T-cell (primary cell): ENCODE results near the gene MTR. TPM values are rescaled to one million over a fixed set of nuclear protein-coding genes. Genes with fewer than 3 reads are reported as not detected.

ENCODE experiments used
- ATAC-seq, 4 experiments: fragments of 200-7000 bp in 3 of 4; fragments of 150-1000 bp in 1 of 4; cut with Tn5 transposase; replicated peaks in 1 of 4; 1 replicate in 3 of 4; 2 replicates in 1 of 4; pipeline ENCODE4 v1.10.0; 2021; ENCODE audit warnings: moderate library complexity in 3 of 4, mild to moderate bottlenecking in 2 of 4, moderate number of reproducible peaks in 1 of 4
- CTCF ChIA-PET, 2 donors: fragments of 300-600 bp; sonication (Branson Sonifier 250); formaldehyde crosslinking; loops; one replicate each; lab custom pipeline; 2022; ENCODE audit warnings: antibody characterized with exemption in 2 of 2; lab: Charles Lee
- POLR2A ChIA-PET, 2 donors: fragments of 300-600 bp; sonication (Branson Sonifier 250); formaldehyde crosslinking; loops; one replicate each; lab custom pipeline; 2022; ENCODE audit warnings: antibody characterized with exemption in 2 of 2; lab: Charles Lee
- DNase-seq, 35 experiments: peaks; one replicate each; pipeline versions ENCODE4 v3.0.0 to v3.0.0-alpha.2; 2013 to 2023
- H3K27ac ChIP-seq: one replicate; pipeline ENCODE4 v1.5.1; 2013; ENCODE audit warnings: low read length
- H3K27me3 ChIP-seq, 2 experiments: replicated peaks in 1 of 2; 1 replicate in 1 of 2; 2 replicates in 1 of 2; pipeline versions ENCODE4 v1.6.1 to v1.7.0; 2013; ENCODE audit warnings: low read length in 1 of 2, mixed read lengths in 1 of 2; ENCODE audit not compliant: control insufficient read depth in 2 of 2, insufficient read depth in 2 of 2; ENCODE audit errors: extremely low read depth in 1 of 2
- H3K36me3 ChIP-seq, 2 donors: 1 replicate in 1 of 2; 2 replicates in 1 of 2; pipeline versions ENCODE4 v1.6.1 to v1.7.0; 2013; ENCODE audit warnings: low read length in 1 of 2; ENCODE audit not compliant: control insufficient read depth in 2 of 2, insufficient read depth in 1 of 2; ENCODE audit errors: extremely low read depth in 1 of 2
- H3K4me1 ChIP-seq, 2 experiments: 1 replicate in 1 of 2; 2 replicates in 1 of 2; pipeline versions ENCODE4 v1.6.1 to v1.7.0; 2013; ENCODE audit warnings: low read length in 2 of 2, mixed read lengths in 1 of 2; ENCODE audit not compliant: insufficient read depth in 2 of 2, control insufficient read depth in 1 of 2; ENCODE audit errors: extremely low read depth in 1 of 2
- H3K4me3 ChIP-seq, 2 donors: 1 replicate in 1 of 2; 2 replicates in 1 of 2; pipeline versions ENCODE4 v1.5.1 to v1.7.0; 2013; ENCODE audit warnings: mild to moderate bottlenecking in 2 of 2, low read length in 1 of 2, moderate library complexity in 1 of 2; ENCODE audit not compliant: control insufficient read depth in 1 of 2; ENCODE audit errors: extremely low read depth in 1 of 2
- H3K9me3 ChIP-seq: 2 replicates; pipeline ENCODE4 v1.7.0; 2013
- H3K27ac Mint-ChIP-seq, 2 donors: one replicate each; pipeline ENCODE4 v1.8.0; 2020 to 2021; ENCODE audit warnings: mild to moderate bottlenecking in 2 of 2, mixed read lengths in 2 of 2
- H3K27me3 Mint-ChIP-seq, 2 donors: one replicate each; pipeline ENCODE4 v1.8.0; 2021 to 2022; ENCODE audit warnings: mixed read lengths in 2 of 2
- H3K36me3 Mint-ChIP-seq: one replicate; pipeline ENCODE4 v1.8.0; 2021; ENCODE audit warnings: mixed read lengths
- H3K4me1 Mint-ChIP-seq, 3 donors: one replicate each; pipeline ENCODE4 v1.8.0; 2020 to 2022; ENCODE audit warnings: mixed read lengths in 3 of 3, mild to moderate bottlenecking in 1 of 3
- H3K4me3 Mint-ChIP-seq, 3 donors: one replicate each; pipeline ENCODE4 v1.8.0; 2020 to 2022; ENCODE audit warnings: mild to moderate bottlenecking in 3 of 3, mixed read lengths in 3 of 3, moderate library complexity in 3 of 3
- H3K9me3 Mint-ChIP-seq, 3 donors: one replicate each; pipeline ENCODE4 v1.8.0; 2020 to 2022; ENCODE audit warnings: mixed read lengths in 3 of 3
- WGBS: methylation state at CpG from one replicate; pipeline ENCODE4 v1.1.5; 2013; ENCODE audit warnings: missing lambda C conversion rate; ENCODE audit not compliant: insufficient coverage; 5-methylcytosine and 5-hydroxymethylcytosine counted together
- total RNA-seq, 35 experiments: library from RNA in 6 of 35; stranded (reverse) in 6 of 35; fragments of 120-200 nt in 1 of 35; gene quantifications; one replicate each; pipeline versions ENCODE4 v1.2.1 to v1.2.4 and lab custom pipeline; 2013 to 2026

MTR gene
- total RNA-seq (10 to 100 TPM; 49.8 to 61.5 (median 56.1) TPM), total RNA-seq (lab: John Stamatoyannopoulos, UW) (84.6 to 290 (median 175) reads per million in 29 experiments)
- total RNA-seq (2013) = 60.3 TPM

GRCh38 chr1:236795035-236795756 is at the start of gene MTR:
Gene MTR (plus strand): TSS chr1:236795292. CDS start chr1:236795704, 412 bp downstream.
- H3K4me1 Mint-ChIP-seq = peaks cover 44 to 55% (median 45%) of the 10 kb centered on the region in 3 donors
- H3K36me3 Mint-ChIP-seq = peaks cover 7% of the 10 kb centered on the region
- Histone ChIP-seq H3K36me3 (peaks cover 0 to under 1% of the 10 kb centered on the region in 2 donors), H3K9me3 (no peaks in the 10 kb centered on the region), H3K4me1 (peaks cover 7 to 15% of the 10 kb centered on the region in 2 experiments), H3K27ac (peak within 1 kb of the TSS; percentile 97), H3K27me3 (peaks cover 2 to 4% of the 10 kb centered on the region in 2 experiments), H3K4me3 (peak within 1 kb of the TSS; percentile 79 to 82)
- DNase-seq (peak; percentile 85 to 97 (median 94)), ATAC-seq (peak; percentile 91 to 96 (median 96))
- WGBS = under 1% methylated on average over 67 of the region's 67 CpGs
- ChIA-PET POLR2A (interaction anchor here (0.6 to 1.2 kb wide), 6 partner anchors 17 to 277 kb away, joined by 3 to 5 read pairs (median 4); partner anchors contain the start of genes HEATR1 (in 1 of the 2) and LGALS8 (in 1 of the 2)), CTCF (interaction anchor here in 1 of 2 donors (1.0 to 2.1 kb wide), 2 partner anchors 36 to 191 kb away, joined by 4 to 12 read pairs; partner anchors contain the start of gene HEATR1)
- H3K4me3 Mint-ChIP-seq = peak within 1 kb of the TSS; percentile 89 to 98 (median 96)
- H3K9me3 Mint-ChIP-seq = no peaks in the 10 kb centered on the region
- H3K27me3 Mint-ChIP-seq = no peaks in the 10 kb centered on the region
- H3K27ac Mint-ChIP-seq = peak within 1 kb of the TSS; percentile 93 to 94

- H3K4me1 ChIP-seq = no peaks in the 10 kb centered on the region
- H3K27ac ChIP-seq = no peak overlapping the region
- H3K9me3 ChIP-seq = no peaks in the 10 kb centered on the region
- no peak overlapping the region for H3K4me3 Mint-ChIP-seq
- H3K27me3 ChIP-seq = peaks cover 0 to 20% of the 10 kb centered on the region in 2 experiments
- peaks cover 16 to 20% of the 10 kb centered on the region in 2 donors for H3K27me3 Mint-ChIP-seq
- CTCF ChIA-PET = no interaction called here
- WGBS = 80% methylated on average over 4 of the region's 5 CpGs
- no peaks in the 10 kb centered on the region for H3K36me3 Mint-ChIP-seq
- no peak overlapping the region for H3K4me3 ChIP-seq
- no peaks in the 10 kb centered on the region for H3K4me1 Mint-ChIP-seq
- DNase-seq (no peak), ATAC-seq (no peak)
- POLR2A ChIA-PET = no interaction called here
- no peaks in the 10 kb centered on the region for H3K9me3 Mint-ChIP-seq
- no peaks in the 10 kb centered on the region for H3K36me3 ChIP-seq
- no peak overlapping the region for H3K27ac Mint-ChIP-seq
Observed at GRCh38 chr1:236746785-236747184, 48.3 kb upstream of the MTR start.

GRCh38 chr1:236747311-236747985 is 47.6 kb upstream of the MTR start:
- no peak overlapping the region for H3K4me3 ChIP-seq
- ChIA-PET CTCF (no interaction called here), POLR2A (no interaction called here)
- no peak overlapping the region for H3K27ac ChIP-seq
- Mint-ChIP-seq H3K4me1 (no peaks in the 10 kb centered on the region), H3K4me3 (no peak overlapping the region), H3K27me3 (peaks cover 19 to 20% of the 10 kb centered on the region in 2 donors), H3K27ac (no peak overlapping the region), H3K9me3 (no peaks in the 10 kb centered on the region), H3K36me3 (no peaks in the 10 kb centered on the region)
- no CpG with 5 or more reads among the region's 6 CpGs for WGBS
- H3K9me3 ChIP-seq = no peaks in the 10 kb centered on the region
- DNase-seq (no peak), ATAC-seq (no peak)
- H3K36me3 ChIP-seq = no peaks in the 10 kb centered on the region
- no peaks in the 10 kb centered on the region for H3K4me1 ChIP-seq
- H3K27me3 ChIP-seq = peaks cover 0 to 18% of the 10 kb centered on the region in 2 experiments

GRCh38 chr1:236748268-236748870 is 46.7 kb upstream of the MTR start:
- CTCF ChIA-PET = interaction anchor here in 1 of 2 donors (0.8 kb wide), 1 partner anchor 93 kb away, joined by 3 read pairs; no protein-coding TSS in a partner anchor
- no peak for ATAC-seq

GRCh38 chr1:236750928-236751327 is 44.2 kb upstream of the MTR start:
- Histone ChIP-seq H3K27me3 (peaks cover 0 to 15% of the 10 kb centered on the region in 2 experiments), H3K9me3 (no peaks in the 10 kb centered on the region), H3K36me3 (no peaks in the 10 kb centered on the region), H3K4me1 (no peaks in the 10 kb centered on the region), H3K27ac (no peak overlapping the region), H3K4me3 (no peak overlapping the region)
- no peaks in the 10 kb centered on the region for H3K36me3 Mint-ChIP-seq
- ChIA-PET POLR2A (no interaction called here), CTCF (interaction anchor here (0.6 kb wide), 3 partner anchors 11 to 126 kb away, joined by 6 to 10 read pairs (median 6); no protein-coding TSS in a partner anchor)
- DNase-seq (no peak), ATAC-seq (no peak)
- H3K27me3 Mint-ChIP-seq = peaks cover 18 to 19% of the 10 kb centered on the region in 2 donors
- no peak overlapping the region for H3K4me3 Mint-ChIP-seq
- H3K4me1 Mint-ChIP-seq = no peaks in the 10 kb centered on the region
- H3K9me3 Mint-ChIP-seq = no peaks in the 10 kb centered on the region
- no peak overlapping the region for H3K27ac Mint-ChIP-seq
- no CpG with 5 or more reads among the region's 3 CpGs for WGBS

More at GRCh38 chr1:236748268-236748870, 46.7 kb upstream of the MTR start:
- POLR2A ChIA-PET = no interaction called here
- 79% methylated on average over 4 of the region's 5 CpGs for WGBS
- Histone ChIP-seq H3K4me3 (no peak overlapping the region), H3K27ac (no peak overlapping the region), H3K27me3 (peaks cover 0 to 16% of the 10 kb centered on the region in 2 experiments), H3K4me1 (no peaks in the 10 kb centered on the region), H3K9me3 (no peaks in the 10 kb centered on the region), H3K36me3 (no peaks in the 10 kb centered on the region)
- no peak overlapping the region for H3K4me3 Mint-ChIP-seq
- peaks cover 19 to 20% of the 10 kb centered on the region in 2 donors for H3K27me3 Mint-ChIP-seq
- H3K4me1 Mint-ChIP-seq = no peaks in the 10 kb centered on the region
- no peak overlapping the region for H3K27ac Mint-ChIP-seq
- H3K9me3 Mint-ChIP-seq = no peaks in the 10 kb centered on the region
- DNase-seq = no peak
- no peaks in the 10 kb centered on the region for H3K36me3 Mint-ChIP-seq

GRCh38 chr1:236751385-236751784 is 43.7 kb upstream of the MTR start:
- Mint-ChIP-seq H3K36me3 (no peaks in the 10 kb centered on the region), H3K27me3 (peaks cover 18 to 19% of the 10 kb centered on the region in 2 donors), H3K4me3 (no peak overlapping the region), H3K4me1 (no peaks in the 10 kb centered on the region), H3K27ac (no peak overlapping the region), H3K9me3 (no peaks in the 10 kb centered on the region)
- Histone ChIP-seq H3K4me1 (no peaks in the 10 kb centered on the region), H3K4me3 (no peak overlapping the region), H3K36me3 (no peaks in the 10 kb centered on the region), H3K27ac (no peak overlapping the region), H3K27me3 (peaks cover 0 to 15% of the 10 kb centered on the region in 2 experiments), H3K9me3 (no peaks in the 10 kb centered on the region)
- ATAC-seq (no peak), DNase-seq (no peak)
- CTCF ChIA-PET = interaction anchor here (0.6 kb wide), 3 partner anchors 10 to 126 kb away, joined by 6 to 10 read pairs (median 6); no protein-coding TSS in a partner anchor
- POLR2A ChIA-PET = no interaction called here
- 79% methylated on average over 7 of the region's 16 CpGs for WGBS
